Measurements from ENCODE around the gene EFCAB6.

EFCAB6 gene

DNA sequence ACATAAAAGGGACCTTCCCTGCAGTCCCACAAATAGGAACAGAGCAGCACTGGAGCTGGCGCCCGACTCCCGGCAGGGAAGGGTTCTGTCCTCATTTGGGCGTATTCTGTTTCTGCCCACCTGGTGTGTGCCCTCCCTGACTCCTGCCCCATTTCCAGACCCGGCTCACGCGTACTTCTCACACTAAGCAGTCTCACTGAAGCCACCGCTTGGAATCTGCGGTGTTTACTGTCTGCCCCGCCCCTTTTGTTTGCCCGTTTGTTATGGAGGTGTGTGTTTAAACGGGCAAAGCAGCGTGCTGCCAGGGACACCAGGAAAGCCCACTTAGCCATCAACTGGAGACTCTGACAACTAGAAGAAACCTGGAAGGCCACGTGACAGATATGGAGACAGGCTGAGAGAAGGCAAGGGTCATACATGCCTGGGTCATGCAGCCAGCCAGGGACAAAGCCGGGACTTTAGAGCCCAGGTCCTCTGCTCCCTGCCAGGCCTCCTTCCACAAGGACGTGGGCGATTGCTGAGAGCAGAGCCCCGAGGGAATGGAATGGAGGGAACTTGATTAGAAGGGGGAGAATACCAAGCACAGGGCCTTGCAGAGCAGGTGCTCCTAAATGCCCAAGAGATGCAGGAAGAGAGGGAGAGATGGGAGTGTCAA, 8.7 kb upstream of the EFCAB6 start:
- H3K4me3 ChIP-seq (ENCODE audit: low read depth, low read length), result no peak overlapping the region
- DNase-seq (ENCODE audit: low read depth), result no peak
- TF ChIP-seq, protein P1, sequence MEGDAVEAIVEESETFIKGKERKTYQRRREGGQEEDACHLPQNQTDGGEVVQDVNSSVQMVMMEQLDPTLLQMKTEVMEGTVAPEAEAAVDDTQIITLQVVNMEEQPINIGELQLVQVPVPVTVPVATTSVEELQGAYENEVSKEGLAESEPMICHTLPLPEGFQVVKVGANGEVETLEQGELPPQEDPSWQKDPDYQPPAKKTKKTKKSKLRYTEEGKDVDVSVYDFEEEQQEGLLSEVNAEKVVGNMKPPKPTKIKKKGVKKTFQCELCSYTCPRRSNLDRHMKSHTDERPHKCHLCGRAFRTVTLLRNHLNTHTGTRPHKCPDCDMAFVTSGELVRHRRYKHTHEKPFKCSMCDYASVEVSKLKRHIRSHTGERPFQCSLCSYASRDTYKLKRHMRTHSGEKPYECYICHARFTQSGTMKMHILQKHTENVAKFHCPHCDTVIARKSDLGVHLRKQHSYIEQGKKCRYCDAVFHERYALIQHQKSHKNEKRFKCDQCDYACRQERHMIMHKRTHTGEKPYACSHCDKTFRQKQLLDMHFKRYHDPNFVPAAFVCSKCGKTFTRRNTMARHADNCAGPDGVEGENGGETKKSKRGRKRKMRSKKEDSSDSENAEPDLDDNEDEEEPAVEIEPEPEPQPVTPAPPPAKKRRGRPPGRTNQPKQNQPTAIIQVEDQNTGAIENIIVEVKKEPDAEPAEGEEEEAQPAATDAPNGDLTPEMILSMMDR (conservative IDR thresholded peaks at IDR 0.05; ENCODE audit: low read depth, low read length), result no peak

DNA sequence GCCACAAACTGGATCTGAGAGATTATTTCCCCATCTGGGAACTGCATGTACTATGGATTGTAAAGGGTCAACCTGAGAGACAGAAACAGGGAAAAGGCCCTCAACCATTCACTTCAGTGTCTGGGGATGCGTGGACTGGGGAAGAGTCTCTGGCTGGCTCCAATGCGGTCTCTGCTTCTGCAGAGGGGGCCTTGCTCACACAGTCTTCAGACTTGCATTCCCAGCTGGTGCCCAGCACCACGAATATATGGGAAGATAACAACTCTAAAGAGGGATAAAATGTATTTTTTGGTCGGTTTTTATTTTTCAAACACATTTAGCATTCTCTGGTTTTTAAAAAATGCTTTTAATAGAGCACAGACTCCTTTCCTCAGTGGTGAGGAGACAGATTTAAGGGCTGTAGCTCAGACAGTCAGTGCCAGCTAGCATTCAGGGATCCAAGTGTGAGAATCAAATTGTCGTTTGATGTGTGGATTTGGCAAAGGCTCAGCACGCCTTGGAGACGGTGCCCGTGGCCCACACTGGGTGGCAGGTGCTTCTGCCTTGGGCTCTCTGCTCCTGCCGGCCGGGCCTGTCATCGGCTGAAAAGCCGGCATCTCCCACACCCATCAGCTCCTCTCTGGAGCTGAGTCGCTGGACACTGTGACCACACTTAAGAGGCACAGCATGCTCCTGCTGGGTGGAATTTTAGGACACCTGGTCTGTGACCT, 8.0 kb upstream of the EFCAB6 start:
- no peak for DNase-seq (ENCODE audit: low read depth)
- no peak overlapping the region for H3K4me3 ChIP-seq (ENCODE audit: low read depth, low read length)
- TF ChIP-seq, protein P1 (conservative IDR thresholded peaks at IDR 0.05; ENCODE audit: low read depth, low read length), result no peak

DNA sequence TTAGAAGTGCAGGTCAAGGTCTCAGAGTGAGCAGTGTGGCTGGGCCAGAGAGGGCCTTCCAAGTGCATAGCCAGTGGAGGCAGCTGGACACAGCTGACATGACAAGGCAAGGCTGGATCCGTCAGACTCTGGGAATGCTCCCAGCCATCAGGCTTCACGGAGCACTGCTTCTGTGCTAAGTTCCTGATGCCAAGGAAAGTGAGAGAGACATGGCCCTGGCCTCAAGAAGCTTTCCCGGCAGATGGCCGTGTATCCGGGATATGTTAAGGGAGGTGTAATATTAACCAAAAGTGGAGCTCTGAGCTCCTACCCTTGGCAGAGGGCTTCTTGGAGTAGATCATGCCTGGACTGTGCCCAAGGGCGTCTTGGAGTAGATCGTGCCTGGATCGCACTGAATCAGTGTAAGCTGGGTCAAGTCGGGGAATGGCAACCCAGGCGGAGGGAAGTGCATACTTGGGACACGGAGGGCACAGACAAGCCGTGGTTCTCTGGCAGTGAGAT, 7.4 kb upstream of the EFCAB6 start:
- H3K4me3 ChIP-seq (ENCODE audit: low read depth, low read length), result no peak overlapping the region
- TF ChIP-seq, protein P1 (conservative IDR thresholded peaks at IDR 0.05; ENCODE audit: low read depth, low read length), result no peak
- no peak for DNase-seq (ENCODE audit: low read depth)

DNA sequence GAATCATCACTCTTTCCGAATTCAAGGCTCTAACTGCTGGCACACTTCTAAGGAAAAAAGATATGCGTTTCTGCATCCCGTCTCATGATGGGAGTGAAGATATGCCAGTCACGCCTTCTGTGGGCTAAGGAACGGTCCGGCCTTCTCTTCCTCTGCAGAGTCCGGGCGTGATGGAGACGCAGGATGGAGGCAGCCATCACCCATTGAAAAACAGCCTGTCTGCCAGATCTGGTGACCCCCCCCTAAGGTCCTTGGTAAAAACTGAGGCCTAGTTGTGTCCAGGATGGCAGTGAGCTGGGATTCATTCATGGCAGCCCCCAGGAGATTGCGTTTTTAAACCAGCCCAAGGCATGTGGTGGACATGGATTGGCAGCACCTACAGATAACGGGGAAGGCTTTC, 6.9 kb upstream of the EFCAB6 start:
- TF ChIP-seq, protein P1 (conservative IDR thresholded peaks at IDR 0.05; ENCODE audit: low read depth, low read length), result no peak
- H3K4me3 ChIP-seq (ENCODE audit: low read depth, low read length), result no peak overlapping the region
- no peak for DNase-seq (ENCODE audit: low read depth)

DNA sequence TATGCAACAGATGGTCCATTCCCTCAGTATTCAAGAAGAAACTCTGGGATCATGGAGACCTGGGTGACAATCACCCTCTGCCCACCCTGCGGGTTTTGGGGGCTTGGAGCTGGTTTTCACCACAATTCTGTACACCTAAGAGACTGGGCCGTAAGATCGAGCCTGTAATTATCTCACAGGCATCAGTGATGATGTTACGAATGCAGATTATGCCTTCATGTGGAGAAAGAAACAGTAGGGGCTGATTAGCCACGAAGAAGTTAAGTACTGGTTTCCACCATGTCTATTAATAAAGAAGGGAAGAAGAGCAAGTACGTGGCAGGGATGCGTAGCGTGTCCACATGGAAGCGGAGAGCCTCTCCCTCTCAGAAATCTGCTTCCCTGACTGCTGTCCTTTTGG, 5.3 kb upstream of the EFCAB6 start:
- H3K4me3 ChIP-seq (ENCODE audit: low read depth, low read length), result no peak overlapping the region
- TF ChIP-seq, protein P1 (conservative IDR thresholded peaks at IDR 0.05; ENCODE audit: low read depth, low read length), result no peak
- no peak for DNase-seq (ENCODE audit: low read depth)

DNA sequence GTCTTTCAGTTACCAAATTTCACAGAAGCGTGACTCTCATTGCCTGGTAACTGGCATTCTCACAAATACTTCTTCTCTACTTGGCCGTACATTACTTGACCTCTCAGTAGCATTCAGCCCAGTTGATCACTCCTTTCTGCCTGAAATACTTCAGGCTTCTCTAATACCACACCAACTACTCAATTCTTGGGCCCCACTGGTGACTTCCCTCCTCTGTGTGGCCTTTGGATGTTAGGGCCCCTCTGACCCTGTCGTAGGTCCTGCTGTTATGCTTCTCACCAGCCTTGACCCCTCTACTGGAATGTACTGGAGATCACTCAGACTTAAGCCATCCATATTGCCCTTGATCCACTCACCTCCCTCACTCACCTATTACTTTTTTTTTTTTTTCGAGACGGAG, 2.2 kb upstream of the EFCAB6 start:
- no peak overlapping the region for H3K4me3 ChIP-seq (ENCODE audit: low read depth, low read length)
- TF ChIP-seq, protein P1 (conservative IDR thresholded peaks at IDR 0.05; ENCODE audit: low read depth, low read length), result no peak
- DNase-seq (ENCODE audit: low read depth), result no peak
